Spleen (tissue), 11 donors: Measurements from ENCODE around the gene LRFN2. TPM values are rescaled to one million over a fixed set of nuclear protein-coding genes. Genes with fewer than 3 reads are reported as not detected.

Source experiments
- DNase-seq: peaks from one replicate; pipeline ENCODE4 v3.0.0-alpha.2; 2020
- H3K27ac ChIP-seq, 8 donors: fragments of 200-600 bp; sonication (generic) in 7 of 8; 1 replicate in 4 of 8; 2 replicates in 4 of 8; pipeline versions ENCODE4 v1.5.0 to v1.8.0; 2016 to 2021; ENCODE audit warnings: inconsistent platforms in 4 of 8, mild to moderate bottlenecking in 4 of 8, moderate library complexity in 1 of 8
- H3K27me3 ChIP-seq, 7 donors: fragments of 200-600 bp; sonication (generic) in 6 of 7; replicated peaks in 1 of 7; 1 replicate in 4 of 7; 2 replicates in 3 of 7; pipeline versions ENCODE4 v1.5.0 to v1.8.0; 2016 to 2021; ENCODE audit warnings: inconsistent platforms in 3 of 7, mild to moderate bottlenecking in 1 of 7
- H3K36me3 ChIP-seq, 6 donors: fragments of 200-600 bp; sonication (generic) in 5 of 6; 1 replicate in 4 of 6; 2 replicates in 2 of 6; pipeline versions ENCODE4 v1.5.0 to v1.8.0; 2016 to 2021; ENCODE audit warnings: inconsistent platforms in 2 of 6
- H3K4me1 ChIP-seq, 6 donors: fragments of 200-600 bp; sonication (generic) in 5 of 6; 1 replicate in 3 of 6; 2 replicates in 3 of 6; pipeline versions ENCODE4 v1.5.0 to v1.8.0; 2016 to 2021; ENCODE audit warnings: inconsistent platforms in 3 of 6
- H3K4me3 ChIP-seq, 8 donors: fragments of 200-600 bp; sonication (generic) in 7 of 8; 1 replicate in 4 of 8; 2 replicates in 4 of 8; pipeline versions ENCODE4 v1.5.0 to v1.8.0; 2016 to 2021; ENCODE audit warnings: inconsistent platforms in 4 of 8, mild to moderate bottlenecking in 4 of 8, moderate library complexity in 2 of 8
- H3K9me3 ChIP-seq, 8 donors: fragments of 200-600 bp; sonication (generic) in 7 of 8; 1 replicate in 4 of 8; 2 replicates in 4 of 8; pipeline versions ENCODE4 v1.5.0 to v1.8.0; 2016 to 2021; ENCODE audit warnings: inconsistent platforms in 4 of 8
- CTCF ChIP-seq, 11 experiments: fragments of 200-600 bp in 7 of 11; fragments of 450-650 bp in 4 of 11; sonication (generic) in 4 of 11; IDR thresholded peaks in 8 of 11; conservative IDR thresholded peaks in 3 of 11; 1 replicate in 7 of 11; 2 replicates in 4 of 11; pipeline versions ENCODE4 v1.4.0 to v1.8.0; 2016 to 2021; ENCODE audit warnings: antibody characterized with exemption in 11 of 11, inconsistent platforms in 4 of 11, mild to moderate bottlenecking in 1 of 11
- POLR2A ChIP-seq, 3 donors: fragments of 450-650 bp; IDR thresholded peaks; one replicate each; pipeline ENCODE4 v1.5.1; 2017; ENCODE audit warnings: antibody characterized with exemption in 3 of 3, mild to moderate bottlenecking in 1 of 3
- POLR2AphosphoS5 ChIP-seq, 3 donors: sonication (generic); formaldehyde crosslinking; IDR thresholded peaks; one replicate each; pipeline ENCODE4 v1.5.1; 2017; ENCODE audit warnings: antibody characterized with exemption in 3 of 3
- WGBS, 5 donors: extraction: QIAGEN DNeasy Blood & Tissue Kit in 3 of 5; methylation state at CpG; one replicate each; pipeline versions ENCODE4 v1.1.5 to v1.1.7; 2013 to 2018; 5-methylcytosine and 5-hydroxymethylcytosine counted together
- intact Hi-C: fragments of 100-400 bp; cut with DNase I; formaldehyde crosslinking; loops from one replicate; pipeline ENCODE4 v1.15.0; 2023; ENCODE audit warnings: low total_unique reads
- polyA plus RNA-seq, 3 donors: library from polyadenylated mRNA; stranded (reverse); fragments of 200-250 nt; gene quantifications; one replicate each; pipeline ENCODE4 v1.2.1, GENCODE V29; 2013
- total RNA-seq, 7 donors: library from RNA; depleted of rRNA in 3 of 7; stranded (reverse); fragments of >200 nt in 3 of 7; fragmentation: NEBNext Ultra II Directional in 4 of 7; extraction: Animal tissue kit (Norgen Biotek cat#: 25700) in 4 of 7; gene quantifications; one replicate each; pipeline versions ENCODE4 v1.1.0 to v1.2.1, GENCODE V29; 2016 to 2021
- donor health status: healthy with polysubstance abuse.
- donor health status: DM: no; HTN: no; CAD: no; lungs with moderate emphysema.
- donor health status: DM: no; HTN: no; CAD: no.
- donor health status: Bipolar disorder and iron deficiency.
- donor health status: healthy.
- donor health status: DM: no; HTN: no; CAD: no.
- donor health status: DM: yes; HTN: yes; CAD: no.

LRFN2 gene
- total and polyA plus RNA-seq, 10 donors = 0.05 to 6.0 (median 1.3) TPM

GRCh38 chr6:40427196-40427595 is 160.0 kb downstream of the LRFN2 start:
- 75 to 95% (median 87%) methylated on average over 3 of the region's 3 CpGs for WGBS, 5 donors
- no peaks in the 10 kb centered on the region for H3K4me1 ChIP-seq
- no peaks in the 10 kb centered on the region for H3K36me3 ChIP-seq
- no peak overlapping the region for H3K27ac ChIP-seq
- no peak for DNase-seq
- intact Hi-C loops = no loop called here
- H3K27me3 ChIP-seq = no peaks in the 10 kb centered on the region
- no peaks in the 10 kb centered on the region for H3K9me3 ChIP-seq
- TF ChIP-seq CTCF (IDR thresholded peaks at IDR 0.05 in 8 of 11, conservative IDR thresholded peaks at IDR 0.05 in 3 of 11) = no peak
- no peak for TF ChIP-seq POLR2AphosphoS5 (IDR thresholded peaks at IDR 0.05)
- no peak for TF ChIP-seq POLR2A (IDR thresholded peaks at IDR 0.05)
- H3K4me3 ChIP-seq = no peak overlapping the region

GRCh38 chr6:40426346-40427066 is 160.7 kb downstream of the LRFN2 start:
- intact Hi-C loops = no loop called here
- TF ChIP-seq POLR2AphosphoS5 (IDR thresholded peaks at IDR 0.05) (no peak), CTCF (IDR thresholded peaks at IDR 0.05 in 8 of 11, conservative IDR thresholded peaks at IDR 0.05 in 3 of 11) (no peak), POLR2A (IDR thresholded peaks at IDR 0.05) (no peak)
- Histone ChIP-seq H3K27ac (no peak overlapping the region), H3K4me3 (no peak overlapping the region), H3K36me3 (no peaks in the 10 kb centered on the region), H3K4me1 (no peaks in the 10 kb centered on the region), H3K27me3 (no peaks in the 10 kb centered on the region), H3K9me3 (no peaks in the 10 kb centered on the region)
- WGBS, 5 donors = 90 to 94% (median 92%) methylated on average over 7 of the region's 7 CpGs
- DNase-seq = no peak

- no peaks in the 10 kb centered on the region for H3K27me3 ChIP-seq
- no peaks in the 10 kb centered on the region for H3K36me3 ChIP-seq
- no peak overlapping the region for H3K4me3 ChIP-seq
- intact Hi-C loops = no loop called here
- no peaks in the 10 kb centered on the region for H3K4me1 ChIP-seq
- no peak for DNase-seq
- TF ChIP-seq POLR2A (IDR thresholded peaks at IDR 0.05) (no peak), POLR2AphosphoS5 (IDR thresholded peaks at IDR 0.05) (no peak), CTCF (IDR thresholded peaks at IDR 0.05 in 8 of 11, conservative IDR thresholded peaks at IDR 0.05 in 3 of 11) (no peak)
- H3K9me3 ChIP-seq = no peaks in the 10 kb centered on the region
- 69 to 87% (median 76%) methylated on average over 4 of the region's 4 CpGs for WGBS, 5 donors
- no peak overlapping the region for H3K27ac ChIP-seq
Measured at GRCh38 chr6:40425192-40425919, 161.8 kb downstream of the LRFN2 start.

- DNase-seq = no peak
- intact Hi-C loops = no loop called here
- Histone ChIP-seq H3K27ac (no peak overlapping the region), H3K4me1 (no peaks in the 10 kb centered on the region), H3K9me3 (no peaks in the 10 kb centered on the region), H3K36me3 (no peaks in the 10 kb centered on the region), H3K4me3 (no peak overlapping the region), H3K27me3 (no peaks in the 10 kb centered on the region)
- 54 to 85% (median 78%) methylated on average over 1 of the region's 1 CpG for WGBS, 5 donors
- TF ChIP-seq POLR2AphosphoS5 (IDR thresholded peaks at IDR 0.05) (no peak), POLR2A (IDR thresholded peaks at IDR 0.05) (no peak), CTCF (IDR thresholded peaks at IDR 0.05 in 8 of 11, conservative IDR thresholded peaks at IDR 0.05 in 3 of 11) (no peak)
Measured at GRCh38 chr6:40422046-40422445, 165.1 kb downstream of the LRFN2 start.
